ENCODE results near the gene WNT6. TPM values are rescaled to one million over a fixed set of nuclear protein-coding genes. Genes with fewer than 3 reads are reported as not detected.
A peak's percentile ranks its signal among the peaks of the same experiment; 100 is the strongest.

WNT6 gene
- total RNA-seq, 6 experiments from 2014 or later, result 0.25 TPM; not detected in 5

DNA sequence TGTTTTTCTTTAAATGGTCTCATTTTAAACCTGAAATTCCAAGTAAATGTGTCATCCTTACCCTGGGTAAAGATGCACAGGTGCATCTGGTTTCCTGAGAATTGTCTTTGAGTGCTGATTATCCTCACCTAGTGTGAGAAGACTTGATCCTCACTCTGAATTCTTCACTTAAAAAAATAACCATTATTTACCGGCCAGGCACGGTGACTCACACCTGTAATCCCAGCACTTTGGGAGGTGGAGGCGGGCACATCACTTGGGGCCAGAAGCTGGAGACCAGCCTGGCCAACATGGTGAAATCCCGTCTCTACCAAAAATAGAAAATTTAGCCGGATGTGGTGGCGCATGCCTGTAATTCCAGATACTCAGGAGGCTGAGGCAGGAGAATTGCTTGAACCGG is 9.9 kb upstream of the WNT6 start:
- peak in 1 of 3 donors; percentile 13 for DNase-seq
- no peak overlapping the region for H3K27ac ChIP-seq
- H3K4me1 ChIP-seq, result no peaks in the 10 kb centered on the region
- no peaks in the 10 kb centered on the region for H3K9me3 ChIP-seq
- intact Hi-C loops (cut with DNase I), result loop anchor here in 1 of 2 donors (10.0 kb wide), 1 partner anchor 125 kb away; no protein-coding TSS in a partner anchor
- no peak for ATAC-seq
- WGBS (ENCODE audit: insufficient coverage, low coverage, low lambda C conversion rate, missing lambda C conversion rate), result 64% methylated on average over 4 of the region's 7 CpGs
- H3K4me3 ChIP-seq, result no peak overlapping the region
- H3K27me3 ChIP-seq, result peaks cover 0 to 4% of the 10 kb centered on the region in 2 donors
- no peak for TF ChIP-seq POLR2A (IDR thresholded peaks at IDR 0.05)
- TF ChIP-seq, protein P1, sequence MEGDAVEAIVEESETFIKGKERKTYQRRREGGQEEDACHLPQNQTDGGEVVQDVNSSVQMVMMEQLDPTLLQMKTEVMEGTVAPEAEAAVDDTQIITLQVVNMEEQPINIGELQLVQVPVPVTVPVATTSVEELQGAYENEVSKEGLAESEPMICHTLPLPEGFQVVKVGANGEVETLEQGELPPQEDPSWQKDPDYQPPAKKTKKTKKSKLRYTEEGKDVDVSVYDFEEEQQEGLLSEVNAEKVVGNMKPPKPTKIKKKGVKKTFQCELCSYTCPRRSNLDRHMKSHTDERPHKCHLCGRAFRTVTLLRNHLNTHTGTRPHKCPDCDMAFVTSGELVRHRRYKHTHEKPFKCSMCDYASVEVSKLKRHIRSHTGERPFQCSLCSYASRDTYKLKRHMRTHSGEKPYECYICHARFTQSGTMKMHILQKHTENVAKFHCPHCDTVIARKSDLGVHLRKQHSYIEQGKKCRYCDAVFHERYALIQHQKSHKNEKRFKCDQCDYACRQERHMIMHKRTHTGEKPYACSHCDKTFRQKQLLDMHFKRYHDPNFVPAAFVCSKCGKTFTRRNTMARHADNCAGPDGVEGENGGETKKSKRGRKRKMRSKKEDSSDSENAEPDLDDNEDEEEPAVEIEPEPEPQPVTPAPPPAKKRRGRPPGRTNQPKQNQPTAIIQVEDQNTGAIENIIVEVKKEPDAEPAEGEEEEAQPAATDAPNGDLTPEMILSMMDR (IDR thresholded peaks at IDR 0.05), result no peak
- H3K36me3 ChIP-seq, result no peaks in the 10 kb centered on the region

DNA sequence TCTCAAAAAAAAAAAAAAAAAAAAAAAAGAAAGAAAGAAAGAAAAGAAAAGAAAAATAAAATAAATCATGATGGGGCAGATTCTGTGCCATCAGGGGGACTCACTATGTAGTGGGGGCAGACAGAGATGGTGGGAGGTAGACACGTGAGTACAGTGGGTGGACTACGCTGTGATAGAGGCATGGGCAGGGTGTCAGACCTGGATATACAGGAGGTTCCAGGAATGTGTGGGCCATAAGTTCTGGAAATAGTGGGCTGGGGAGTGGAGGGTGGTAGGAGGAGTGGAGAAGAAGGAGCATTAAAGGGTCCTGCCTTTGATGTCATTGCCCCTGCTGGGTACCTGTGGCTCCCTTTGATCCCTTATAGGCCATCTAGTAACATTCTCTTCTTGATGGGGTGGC is 8.8 kb upstream of the WNT6 start:
- intact Hi-C loops (cut with DNase I), result loop anchor here in 1 of 2 donors (10.0 kb wide), 1 partner anchor 126 kb away; no protein-coding TSS in a partner anchor
- ATAC-seq, result no peak
- Histone ChIP-seq H3K9me3 (no peaks in the 10 kb centered on the region), H3K27ac (no peak overlapping the region), H3K27me3 (peaks cover 0 to 4% of the 10 kb centered on the region in 2 donors), H3K4me3 (no peak overlapping the region), H3K4me1 (no peaks in the 10 kb centered on the region), H3K36me3 (no peaks in the 10 kb centered on the region)
- WGBS (ENCODE audit: insufficient coverage, low coverage, low lambda C conversion rate, missing lambda C conversion rate), result 77% methylated on average over 2 of the region's 2 CpGs
- no peak for DNase-seq
- TF ChIP-seq, protein P1 (IDR thresholded peaks at IDR 0.05), result no peak
- no peak for TF ChIP-seq POLR2A (IDR thresholded peaks at IDR 0.05)

- WGBS (ENCODE audit: insufficient coverage, low coverage, low lambda C conversion rate, missing lambda C conversion rate), result 27% methylated on average over 2 of the region's 3 CpGs
- Histone ChIP-seq H3K4me3 (no peak overlapping the region), H3K27me3 (peaks cover 0 to 4% of the 10 kb centered on the region in 2 donors), H3K27ac (no peak overlapping the region), H3K4me1 (no peaks in the 10 kb centered on the region), H3K36me3 (no peaks in the 10 kb centered on the region), H3K9me3 (no peaks in the 10 kb centered on the region)
- TF ChIP-seq POLR2A (IDR thresholded peaks at IDR 0.05), result no peak
- TF ChIP-seq, protein P1 (IDR thresholded peaks at IDR 0.05), result no peak
- intact Hi-C loops (cut with DNase I), result loop anchor here in 1 of 2 donors (10.0 kb wide), 1 partner anchor 126 kb away; no protein-coding TSS in a partner anchor
- ATAC-seq, result no peak
- DNase-seq, result no peak
These were observed 8.3 kb upstream of the WNT6 start for GRCh38 chr2:218851286-218851685.

GRCh38 chr2:218852911-218853667 is 6.5 kb upstream of the WNT6 start:
- H3K4me3 ChIP-seq, result no peak overlapping the region
- no peaks in the 10 kb centered on the region for H3K4me1 ChIP-seq
- H3K27ac ChIP-seq, result no peak overlapping the region
- DNase-seq (no peak), ATAC-seq (peak; percentile 63 to 84 (median 78))
- H3K27me3 ChIP-seq, result peaks cover 0 to 4% of the 10 kb centered on the region in 2 donors
- WGBS (ENCODE audit: insufficient coverage, low coverage, low lambda C conversion rate, missing lambda C conversion rate), result 21% methylated on average over 16 of the region's 16 CpGs
- intact Hi-C loops (cut with DNase I), result loop anchor here in 1 of 2 donors (10.0 kb wide), 1 partner anchor 128 kb away; no protein-coding TSS in a partner anchor
- TF ChIP-seq POLR2A (IDR thresholded peaks at IDR 0.05), result no peak
- TF ChIP-seq, protein P1 (IDR thresholded peaks at IDR 0.05), result peak; percentile 52 to 69 (median 62)
- no peaks in the 10 kb centered on the region for H3K9me3 ChIP-seq
- H3K36me3 ChIP-seq, result no peaks in the 10 kb centered on the region
